ENCODE results near the gene KASH5.
A peak's percentile ranks its signal among the peaks of the same experiment; 100 is the strongest.

The KASH5 gene

DNA sequence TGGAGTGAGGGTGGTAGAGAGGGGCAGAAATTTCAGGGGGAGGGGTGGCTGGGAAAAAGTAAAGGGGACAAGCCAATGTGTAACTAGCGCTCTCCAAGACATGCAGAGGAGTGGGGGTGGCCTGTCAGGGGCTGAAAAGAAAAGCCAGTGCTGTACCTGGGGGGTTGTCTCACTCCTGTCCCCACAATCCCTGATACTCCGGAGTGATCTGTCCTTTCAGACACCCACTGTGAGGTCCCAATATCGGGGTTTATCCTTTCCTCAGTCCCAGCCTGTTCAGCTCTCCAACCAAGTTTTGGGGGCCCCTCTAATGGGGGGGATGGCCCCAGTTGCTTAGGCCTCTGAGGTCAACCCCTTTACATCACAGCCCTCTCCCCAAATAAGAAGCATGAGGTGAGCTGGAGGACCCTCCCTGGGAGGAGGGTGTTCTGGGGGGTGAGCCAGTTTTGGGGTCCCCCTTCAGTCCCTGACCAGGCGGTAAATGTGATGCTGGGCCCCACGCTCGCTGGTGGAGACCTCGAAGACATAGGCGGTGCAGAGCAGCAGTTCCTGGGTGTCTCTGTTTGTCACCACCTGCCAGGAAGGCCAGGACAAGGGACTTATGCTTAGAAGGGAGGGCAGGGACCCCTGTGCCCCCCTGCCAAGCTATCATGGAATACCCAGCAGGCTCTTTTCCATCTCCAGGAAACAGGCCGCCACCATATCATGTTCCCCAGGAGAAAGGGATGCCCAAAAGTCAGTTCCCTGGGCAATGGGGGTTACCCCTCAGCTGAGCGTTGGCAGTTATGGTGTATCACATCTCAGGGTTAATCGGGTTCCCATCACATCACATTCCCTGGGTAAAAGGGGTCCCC, 47.0 kb upstream of the KASH5 start:
- Histone ChIP-seq H3K4me3 (ENCODE audit: low read depth, low read length) (no peak overlapping the region), H3K4me1 (peaks cover 6% of the 10 kb centered on the region), H3K27me3 (ENCODE audit: control insufficient read depth, insufficient read depth, low read length) (no peaks in the 10 kb centered on the region), H3K9me3 (ENCODE audit: control insufficient read depth, low read length) (no peaks in the 10 kb centered on the region), H2AFZ (no peak overlapping the region), H3K9ac (no peak overlapping the region), H3K79me2 (no peaks in the 10 kb centered on the region), H3K27ac (peak overlapping the region; percentile 15), H3K4me2 (ENCODE audit: low read length) (no peak overlapping the region), H3K36me3 (ENCODE audit: control insufficient read depth, insufficient read depth, low read length) (no peaks in the 10 kb centered on the region)
- TF ChIP-seq, protein P1, sequence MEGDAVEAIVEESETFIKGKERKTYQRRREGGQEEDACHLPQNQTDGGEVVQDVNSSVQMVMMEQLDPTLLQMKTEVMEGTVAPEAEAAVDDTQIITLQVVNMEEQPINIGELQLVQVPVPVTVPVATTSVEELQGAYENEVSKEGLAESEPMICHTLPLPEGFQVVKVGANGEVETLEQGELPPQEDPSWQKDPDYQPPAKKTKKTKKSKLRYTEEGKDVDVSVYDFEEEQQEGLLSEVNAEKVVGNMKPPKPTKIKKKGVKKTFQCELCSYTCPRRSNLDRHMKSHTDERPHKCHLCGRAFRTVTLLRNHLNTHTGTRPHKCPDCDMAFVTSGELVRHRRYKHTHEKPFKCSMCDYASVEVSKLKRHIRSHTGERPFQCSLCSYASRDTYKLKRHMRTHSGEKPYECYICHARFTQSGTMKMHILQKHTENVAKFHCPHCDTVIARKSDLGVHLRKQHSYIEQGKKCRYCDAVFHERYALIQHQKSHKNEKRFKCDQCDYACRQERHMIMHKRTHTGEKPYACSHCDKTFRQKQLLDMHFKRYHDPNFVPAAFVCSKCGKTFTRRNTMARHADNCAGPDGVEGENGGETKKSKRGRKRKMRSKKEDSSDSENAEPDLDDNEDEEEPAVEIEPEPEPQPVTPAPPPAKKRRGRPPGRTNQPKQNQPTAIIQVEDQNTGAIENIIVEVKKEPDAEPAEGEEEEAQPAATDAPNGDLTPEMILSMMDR (IDR thresholded peaks at IDR 0.05): no peak

DNA sequence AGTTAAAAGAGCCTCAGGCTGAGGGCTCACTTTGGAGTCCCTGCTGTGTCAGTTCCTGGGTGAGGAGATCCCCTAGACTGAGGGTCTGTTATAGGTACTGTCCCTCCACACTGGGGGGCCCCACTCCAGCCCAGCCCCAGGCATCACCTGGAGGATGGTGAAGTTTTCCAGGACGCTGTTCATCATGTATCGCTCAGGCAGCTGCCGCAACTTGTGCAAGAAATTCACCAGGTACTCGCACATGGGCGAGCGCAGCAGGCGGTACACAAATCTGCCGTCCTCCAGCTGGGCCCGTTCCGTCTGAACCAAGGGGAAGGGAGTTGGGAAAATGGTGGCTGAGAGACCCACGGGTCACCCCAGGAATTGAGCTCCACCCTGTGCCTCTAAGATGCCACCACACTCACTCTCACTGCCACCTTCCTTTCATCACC, 45.7 kb upstream of the KASH5 start:
- Histone ChIP-seq H3K27ac (no peak overlapping the region), H3K9ac (no peak overlapping the region), H3K36me3 (ENCODE audit: control insufficient read depth, insufficient read depth, low read length) (no peaks in the 10 kb centered on the region), H3K9me3 (ENCODE audit: control insufficient read depth, low read length) (no peaks in the 10 kb centered on the region), H3K4me3 (ENCODE audit: low read depth, low read length) (no peak overlapping the region), H3K4me2 (ENCODE audit: low read length) (no peak overlapping the region), H3K27me3 (ENCODE audit: control insufficient read depth, insufficient read depth, low read length) (no peaks in the 10 kb centered on the region), H2AFZ (no peak overlapping the region), H3K4me1 (peaks cover 6% of the 10 kb centered on the region), H3K79me2 (no peaks in the 10 kb centered on the region)
- TF ChIP-seq, protein P1 (IDR thresholded peaks at IDR 0.05): no peak

DNA sequence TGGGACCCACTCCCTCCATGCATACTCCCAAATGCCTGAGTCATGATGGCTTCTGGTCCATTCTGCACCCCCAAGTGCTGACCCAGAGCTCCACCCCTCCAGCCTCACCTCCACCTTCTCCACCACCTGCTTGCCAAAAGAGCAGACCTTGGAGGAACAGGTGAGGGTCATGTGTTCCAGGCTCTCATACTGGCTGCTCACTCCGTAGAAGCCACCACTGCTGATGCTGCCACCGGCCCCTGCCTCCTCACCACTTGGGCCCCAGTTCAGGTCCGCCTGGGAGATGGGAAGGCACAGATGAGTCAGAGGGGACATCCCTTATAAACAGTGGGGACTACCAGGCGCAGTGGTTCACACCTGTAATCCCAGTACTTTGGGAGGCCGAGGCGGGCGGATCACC, 44.9 kb upstream of the KASH5 start:
- Histone ChIP-seq H3K9ac (no peak overlapping the region), H3K4me2 (ENCODE audit: low read length) (no peak overlapping the region), H3K36me3 (ENCODE audit: control insufficient read depth, insufficient read depth, low read length) (no peaks in the 10 kb centered on the region), H3K9me3 (ENCODE audit: control insufficient read depth, low read length) (no peaks in the 10 kb centered on the region), H3K27ac (no peak overlapping the region), H3K27me3 (ENCODE audit: control insufficient read depth, insufficient read depth, low read length) (no peaks in the 10 kb centered on the region), H3K4me3 (ENCODE audit: low read depth, low read length) (no peak overlapping the region), H2AFZ (no peak overlapping the region), H3K79me2 (no peaks in the 10 kb centered on the region), H3K4me1 (peaks cover 6% of the 10 kb centered on the region)
- TF ChIP-seq, protein P1 (IDR thresholded peaks at IDR 0.05): no peak

DNA sequence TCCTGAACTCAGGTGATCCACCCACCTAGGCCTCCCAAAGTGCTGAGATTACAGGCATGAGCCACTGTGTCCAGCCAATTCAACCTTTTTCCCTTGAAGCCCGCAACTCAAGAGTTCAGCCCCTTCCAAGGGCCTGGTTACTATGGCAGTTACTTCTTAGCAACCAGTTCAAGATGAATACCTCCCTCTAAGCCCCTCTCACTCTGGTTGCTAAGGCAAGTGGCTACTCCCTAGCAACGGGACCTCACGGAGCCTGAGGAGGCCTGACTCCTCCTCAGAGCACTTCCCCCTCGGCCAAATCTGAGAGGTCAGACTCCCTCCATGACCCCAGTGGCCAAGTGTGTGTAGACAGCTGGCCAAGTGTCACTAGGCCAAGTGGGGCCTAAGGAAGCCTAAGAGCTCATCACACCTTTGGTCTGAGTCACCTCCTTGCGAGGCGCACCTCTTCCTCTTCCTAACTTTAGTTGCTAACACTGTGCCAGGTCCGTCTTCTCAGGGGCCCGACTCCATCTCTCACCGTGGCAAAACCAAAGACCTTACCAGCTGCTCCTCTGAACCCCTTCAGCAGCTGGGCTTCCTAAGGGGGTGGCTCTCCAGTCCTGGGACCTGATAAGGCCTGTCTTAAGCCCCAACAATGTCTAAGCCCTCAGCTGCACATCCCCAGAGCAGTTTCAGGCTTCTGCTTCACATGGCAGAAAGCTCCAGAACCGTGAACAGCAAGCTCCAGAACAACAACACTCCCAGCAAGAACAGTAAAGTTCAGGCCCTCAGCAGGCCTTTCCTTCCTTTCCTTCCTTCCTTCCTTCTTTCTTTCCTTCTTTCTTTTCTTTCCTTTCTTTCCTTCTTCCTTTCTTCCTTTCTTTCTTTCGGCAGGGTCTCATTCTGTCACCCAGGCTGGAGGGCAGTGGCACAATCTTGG, 43.3 kb upstream of the KASH5 start:
- Histone ChIP-seq H3K27me3 (ENCODE audit: control insufficient read depth, insufficient read depth, low read length) (no peaks in the 10 kb centered on the region), H3K27ac (no peak overlapping the region), H3K9me3 (ENCODE audit: control insufficient read depth, low read length) (no peaks in the 10 kb centered on the region), H3K36me3 (ENCODE audit: control insufficient read depth, insufficient read depth, low read length) (no peaks in the 10 kb centered on the region), H3K79me2 (no peaks in the 10 kb centered on the region), H3K4me1 (no peaks in the 10 kb centered on the region), H3K4me2 (ENCODE audit: low read length) (no peak overlapping the region), H2AFZ (no peak overlapping the region), H3K4me3 (ENCODE audit: low read depth, low read length) (no peak overlapping the region), H3K9ac (no peak overlapping the region)
- TF ChIP-seq, protein P1 (IDR thresholded peaks at IDR 0.05): no peak
